ENCODE measurements around the gene STK35.

The STK35 gene

DNA sequence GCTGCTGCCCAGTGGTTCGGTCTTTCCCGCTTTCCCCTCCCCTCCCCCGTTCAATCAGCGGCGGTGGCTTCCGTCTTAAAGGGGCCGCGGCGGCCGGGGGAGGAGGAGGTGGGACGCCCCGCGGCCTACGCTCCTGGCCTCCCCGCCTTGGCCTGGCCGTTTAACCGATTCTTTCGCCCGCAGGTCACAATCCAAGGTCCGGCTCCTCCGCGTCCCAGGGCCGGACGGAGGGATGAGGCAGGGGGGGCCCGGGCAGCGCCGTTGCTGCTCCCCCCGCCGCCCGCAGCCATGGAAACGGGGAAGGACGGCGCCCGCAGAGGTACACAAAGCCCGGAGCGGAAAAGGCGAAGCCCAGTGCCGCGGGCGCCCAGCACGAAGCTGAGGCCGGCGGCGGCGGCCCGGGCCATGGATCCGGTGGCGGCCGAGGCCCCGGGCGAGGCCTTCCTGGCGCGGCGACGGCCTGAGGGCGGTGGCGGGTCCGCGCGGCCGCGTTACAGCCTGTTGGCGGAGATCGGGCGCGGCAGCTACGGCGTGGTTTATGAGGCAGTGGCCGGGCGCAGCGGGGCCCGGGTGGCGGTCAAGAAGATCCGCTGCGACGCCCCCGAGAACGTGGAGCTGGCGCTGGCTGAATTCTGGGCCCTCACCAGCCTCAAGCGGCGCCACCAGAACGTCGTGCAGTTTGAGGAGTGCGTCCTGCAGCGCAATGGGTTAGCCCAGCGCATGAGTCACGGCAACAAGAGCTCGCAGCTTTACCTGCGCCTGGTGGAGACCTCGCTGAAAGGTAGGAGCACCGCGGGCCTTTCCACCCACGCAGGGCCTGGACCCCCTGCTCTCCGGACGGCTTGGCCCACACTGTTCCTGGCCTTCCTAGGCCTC lies 1.2 kb downstream of the STK35 start:
- DNase-seq (ENCODE audit: extremely low spot score), result peak; percentile 94
- TF ChIP-seq CTCF (IDR thresholded peaks at IDR 0.05; ENCODE audit: control extremely low read depth, extremely low read depth, low read depth, missing control alignments), result no peak
- POLR2A ChIA-PET, result interaction anchor here (0.6 to 1.6 kb wide), 5 partner anchors 13 to 1304 kb away, joined by 3 to 4 read pairs (median 3); partner anchors contain the start of genes DNAAF9 and SNRPB

GRCh38 chr20:2103461-2104153 lies 2.0 kb downstream of the STK35 start:
- POLR2A ChIA-PET, result interaction anchor here (0.6 to 1.6 kb wide), 5 partner anchors 12 to 1304 kb away, joined by 3 to 4 read pairs (median 3); partner anchors contain the start of gene DNAAF9
- CTCF ChIA-PET, result interaction anchor here (0.8 to 2.1 kb wide), 10 partner anchors 8 to 326 kb away, joined by 3 to 8 read pairs (median 5); no protein-coding TSS in a partner anchor
- no peak for TF ChIP-seq CTCF (IDR thresholded peaks at IDR 0.05; ENCODE audit: control extremely low read depth, extremely low read depth, low read depth, missing control alignments)
- DNase-seq (ENCODE audit: extremely low spot score), result no peak

More for the DNA sequence above, 1.2 kb downstream of the STK35 start:
- CTCF ChIA-PET, result interaction anchor here (1.1 to 2.1 kb wide), 9 partner anchors 9 to 326 kb away, joined by 3 to 8 read pairs (median 5); no protein-coding TSS in a partner anchor

DNA sequence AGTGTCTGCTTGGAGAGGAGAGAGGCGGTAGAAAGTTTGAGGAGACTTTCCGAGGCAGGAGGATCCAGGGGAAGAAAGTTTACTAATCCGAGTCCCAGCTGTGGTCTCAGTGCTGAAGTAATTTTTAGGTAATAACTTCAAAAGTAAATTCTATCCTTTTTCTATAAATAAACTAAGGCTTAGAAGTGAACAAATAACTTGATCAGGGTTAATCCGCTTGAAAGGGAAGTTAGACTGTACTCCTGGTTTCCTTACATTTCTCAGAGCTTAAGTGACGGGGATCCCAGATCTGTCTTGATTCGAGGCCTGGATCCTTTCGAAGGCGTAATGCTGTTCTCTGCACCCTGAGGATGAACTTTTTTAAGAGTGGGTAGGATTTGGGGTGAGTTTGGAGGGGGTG lies 2.6 kb downstream of the STK35 start:
- ChIA-PET CTCF (interaction anchor here (0.8 to 2.1 kb wide), 4 partner anchors 8 to 104 kb away, joined by 3 to 8 read pairs (median 4); no protein-coding TSS in a partner anchor), POLR2A (interaction anchor here (1.0 kb wide), 1 partner anchor 20 kb away, joined by 3 read pairs; no protein-coding TSS in a partner anchor)
- no peak for TF ChIP-seq CTCF (IDR thresholded peaks at IDR 0.05; ENCODE audit: control extremely low read depth, extremely low read depth, low read depth, missing control alignments)
- no peak for DNase-seq (ENCODE audit: extremely low spot score)

GRCh38 chr20:2108498-2108897 lies 6.9 kb downstream of the STK35 start:
- ChIA-PET POLR2A (interaction anchor here (0.6 kb wide), 1 partner anchor 19 kb away, joined by 4 read pairs; no protein-coding TSS in a partner anchor), CTCF (interaction anchor here (1.0 to 3.2 kb wide), 6 partner anchors 15 to 343 kb away, joined by 3 to 13 read pairs (median 4); no protein-coding TSS in a partner anchor)
- TF ChIP-seq CTCF (IDR thresholded peaks at IDR 0.05; ENCODE audit: control extremely low read depth, extremely low read depth, low read depth, missing control alignments), result no peak
- no peak for DNase-seq (ENCODE audit: extremely low spot score)

GRCh38 chr20:2108987-2109386 lies 7.4 kb downstream of the STK35 start:
- no peak for TF ChIP-seq CTCF (IDR thresholded peaks at IDR 0.05; ENCODE audit: control extremely low read depth, extremely low read depth, low read depth, missing control alignments)
- ChIA-PET CTCF (interaction anchor here (1.0 to 3.2 kb wide), 6 partner anchors 16 to 343 kb away, joined by 3 to 13 read pairs (median 3); no protein-coding TSS in a partner anchor), POLR2A (no interaction called here)
- DNase-seq (ENCODE audit: extremely low spot score), result no peak

Measured in GM10248 (cell line).